ENCODE results near the gene INCA1. TPM values are rescaled to one million over a fixed set of nuclear protein-coding genes. Genes with fewer than 3 reads are reported as not detected.

INCA1 gene
- total and polyA plus RNA-seq, 2 of the 8 experiments (the other 6 are each of a cell fraction or from before 2014, with no cell fraction given): 0.89 to 1.4 TPM

- peak; percentile 14; the same call in 1 of the 2 replicates for TF ChIP-seq TAF1 (IDR thresholded peaks at IDR 0.05; ENCODE audit: low read depth, low read length)
- TF ChIP-seq CREB1 (IDR thresholded peaks at IDR 0.05): no peak
- TF ChIP-seq SIX5 (IDR thresholded peaks at IDR 0.05; ENCODE audit: low read depth, low read length): no peak
- TF ChIP-seq, protein P1, sequence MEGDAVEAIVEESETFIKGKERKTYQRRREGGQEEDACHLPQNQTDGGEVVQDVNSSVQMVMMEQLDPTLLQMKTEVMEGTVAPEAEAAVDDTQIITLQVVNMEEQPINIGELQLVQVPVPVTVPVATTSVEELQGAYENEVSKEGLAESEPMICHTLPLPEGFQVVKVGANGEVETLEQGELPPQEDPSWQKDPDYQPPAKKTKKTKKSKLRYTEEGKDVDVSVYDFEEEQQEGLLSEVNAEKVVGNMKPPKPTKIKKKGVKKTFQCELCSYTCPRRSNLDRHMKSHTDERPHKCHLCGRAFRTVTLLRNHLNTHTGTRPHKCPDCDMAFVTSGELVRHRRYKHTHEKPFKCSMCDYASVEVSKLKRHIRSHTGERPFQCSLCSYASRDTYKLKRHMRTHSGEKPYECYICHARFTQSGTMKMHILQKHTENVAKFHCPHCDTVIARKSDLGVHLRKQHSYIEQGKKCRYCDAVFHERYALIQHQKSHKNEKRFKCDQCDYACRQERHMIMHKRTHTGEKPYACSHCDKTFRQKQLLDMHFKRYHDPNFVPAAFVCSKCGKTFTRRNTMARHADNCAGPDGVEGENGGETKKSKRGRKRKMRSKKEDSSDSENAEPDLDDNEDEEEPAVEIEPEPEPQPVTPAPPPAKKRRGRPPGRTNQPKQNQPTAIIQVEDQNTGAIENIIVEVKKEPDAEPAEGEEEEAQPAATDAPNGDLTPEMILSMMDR (IDR thresholded peaks at IDR 0.05; ENCODE audit: control extremely low read depth in 1 of 3, insufficient read depth in 1 of 3, low read depth in 1 of 3, low read length in 3 of 3): no peak
- TF ChIP-seq TBP (IDR thresholded peaks at IDR 0.05; ENCODE audit: low read depth, low read length): 0 out of 2 replicates have a peak, but pooled peaks have one; percentile 5
- TF ChIP-seq SAP30 (IDR thresholded peaks at IDR 0.05; ENCODE audit: insufficient read depth, insufficient replicate concordance, low read length): peak; percentile 77
These were observed 56.6 kb downstream of the INCA1 start (continued) for GRCh38 chr17:4940555-4941318.

All from H1 (cell line).